Small intestine (tissue), 7 donors: ENCODE measurements around the gene ADCY7. TPM values are rescaled to one million over a fixed set of nuclear protein-coding genes. Genes with fewer than 3 reads are reported as not detected.

Source experiments
- DNase-seq, 2 donors: peaks; one replicate each; pipeline versions ENCODE4 v3.0.0 to v3.0.0-alpha.2; 2013
- FAIRE-seq: peaks from 2 replicates; lab custom pipeline; 2012; peaks lifted over from hg19 to GRCh38; lab: Jason Lieb, UNC
- H3K27ac ChIP-seq, 3 donors: one replicate each; pipeline ENCODE4 v1.5.1; 2013; ENCODE audit warnings: low read length in 2 of 3, mild to moderate bottlenecking in 2 of 3, control low read depth in 1 of 3, inconsistent platforms in 1 of 3, low read depth in 1 of 3, moderate library complexity in 1 of 3
- H3K27me3 ChIP-seq, 3 donors: one replicate each; pipeline ENCODE4 v1.6.1; 2013; ENCODE audit warnings: low read length in 3 of 3, inconsistent platforms in 1 of 3; ENCODE audit not compliant: control insufficient read depth in 3 of 3, insufficient read depth in 3 of 3
- H3K36me3 ChIP-seq, 3 donors: one replicate each; pipeline ENCODE4 v1.6.1; 2013; ENCODE audit warnings: low read length in 3 of 3, inconsistent platforms in 1 of 3, low read depth in 1 of 3, mild to moderate bottlenecking in 1 of 3, moderate library complexity in 1 of 3; ENCODE audit not compliant: control insufficient read depth in 3 of 3, insufficient read depth in 2 of 3
- H3K4me1 ChIP-seq, 3 donors: one replicate each; pipeline ENCODE4 v1.6.1; 2013; ENCODE audit warnings: low read length in 2 of 3, inconsistent platforms in 1 of 3, low read depth in 1 of 3, mild to moderate bottlenecking in 1 of 3, moderate library complexity in 1 of 3; ENCODE audit not compliant: control insufficient read depth in 3 of 3, insufficient read depth in 2 of 3
- H3K4me3 ChIP-seq, 3 donors: one replicate each; pipeline ENCODE4 v1.5.1; 2013; ENCODE audit warnings: low read length in 3 of 3, control low read depth in 1 of 3, inconsistent platforms in 1 of 3, low read depth in 1 of 3, mild to moderate bottlenecking in 1 of 3, moderate library complexity in 1 of 3
- H3K9me3 ChIP-seq, 2 donors: one replicate each; pipeline ENCODE4 v1.6.1; 2013; ENCODE audit warnings: low read depth in 1 of 2, low read length in 1 of 2; ENCODE audit not compliant: control insufficient read depth in 2 of 2, insufficient read depth in 1 of 2
- WGBS, 3 donors: extraction: QIAGEN DNeasy Blood & Tissue Kit; methylation state at CpG; one replicate each; pipeline ENCODE4 v1.1.7; 2013; 5-methylcytosine and 5-hydroxymethylcytosine counted together
- polyA plus RNA-seq, 4 donors: library from polyadenylated mRNA; stranded (reverse) in 3 of 4; unstranded in 1 of 4; fragments of 200-250 nt in 3 of 4; fragments of 120-200 nt in 1 of 4; gene quantifications; one replicate each; pipeline versions ENCODE4 v1.2.1 to v1.2.3, GENCODE V29; 2013
- donor health status: healthy with polysubstance abuse.
- donor health status: control.
- donor health status: control.
- donor health status: Bipolar disorder and iron deficiency.
- donor health status: healthy.

The ADCY7 gene
- polyA plus RNA-seq, 4 donors = 0.45 to 7.3 (median 3.4) TPM

DNA sequence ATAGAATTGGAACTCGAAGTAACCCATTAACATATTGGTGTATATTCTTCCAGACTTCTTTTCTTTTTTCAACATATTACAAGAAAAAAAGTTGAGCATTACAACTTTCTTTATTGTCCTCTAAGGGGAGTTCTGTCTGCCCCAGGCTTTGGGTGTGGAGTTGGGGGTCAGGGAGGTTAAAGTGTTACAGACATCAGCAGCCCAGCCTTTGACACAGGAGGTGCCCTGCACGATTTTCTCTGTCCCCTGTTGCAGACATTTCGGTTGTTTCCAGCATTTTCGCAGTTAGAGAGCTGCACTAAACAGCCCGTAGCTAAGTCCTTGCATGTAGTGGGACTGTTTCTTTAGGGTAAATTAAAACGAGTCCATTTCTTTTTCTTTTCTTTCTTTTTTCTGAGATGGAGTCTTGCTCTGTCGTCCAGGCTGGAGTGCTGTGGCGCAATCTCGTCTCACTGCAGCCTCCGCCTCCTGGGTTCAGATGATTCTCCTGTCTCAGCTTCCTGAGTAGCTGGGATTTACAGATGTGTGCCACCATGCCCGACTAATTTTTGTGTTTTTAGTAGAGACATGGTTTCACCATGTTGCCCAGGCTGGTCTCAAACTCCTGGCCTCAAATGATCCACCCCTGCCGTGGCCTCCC, 13.4 kb upstream of the ADCY7 start:
- Histone ChIP-seq H3K27me3 (no peaks in the 10 kb centered on the region), H3K9me3 (peaks cover 0 to 4% of the 10 kb centered on the region in 2 donors), H3K27ac (no peak overlapping the region), H3K4me3 (no peak overlapping the region), H3K4me1 (peaks cover 0 to 3% (median 0%) of the 10 kb centered on the region in 3 donors), H3K36me3 (no peaks in the 10 kb centered on the region)
- DNase-seq (no peak), FAIRE-seq (no peak)
- WGBS, 3 donors = 77 to 84% (median 80%) methylated on average over 12 of the region's 12 CpGs

DNA sequence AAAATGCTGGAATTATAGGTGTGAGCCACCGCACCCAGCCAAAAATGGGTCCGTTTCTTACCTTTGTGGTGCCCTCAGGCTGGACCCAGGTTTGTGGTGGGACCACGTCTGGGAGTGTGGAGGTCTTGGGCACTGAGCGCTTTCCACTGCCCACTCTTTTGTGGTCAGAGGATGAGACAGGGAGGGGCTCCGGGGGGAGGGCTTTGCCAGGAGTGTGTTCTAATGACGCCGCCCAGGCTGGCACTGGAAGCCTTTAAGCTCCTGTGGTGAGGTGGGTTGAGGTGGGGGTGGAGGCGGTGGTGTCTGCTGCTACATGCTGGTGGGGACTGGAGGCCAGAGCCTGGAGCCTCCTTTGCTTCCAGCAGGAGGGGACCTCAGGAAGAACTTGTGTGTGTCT, 12.8 kb upstream of the ADCY7 start:
- Histone ChIP-seq H3K4me3 (no peak overlapping the region), H3K4me1 (peaks cover 0 to 3% (median 0%) of the 10 kb centered on the region in 3 donors), H3K9me3 (peaks cover 0 to 4% of the 10 kb centered on the region in 2 donors), H3K36me3 (no peaks in the 10 kb centered on the region), H3K27me3 (no peaks in the 10 kb centered on the region), H3K27ac (no peak overlapping the region)
- 84 to 92% (median 86%) methylated on average over 8 of the region's 8 CpGs for WGBS, 3 donors
- DNase-seq (no peak), FAIRE-seq (no peak)

DNA sequence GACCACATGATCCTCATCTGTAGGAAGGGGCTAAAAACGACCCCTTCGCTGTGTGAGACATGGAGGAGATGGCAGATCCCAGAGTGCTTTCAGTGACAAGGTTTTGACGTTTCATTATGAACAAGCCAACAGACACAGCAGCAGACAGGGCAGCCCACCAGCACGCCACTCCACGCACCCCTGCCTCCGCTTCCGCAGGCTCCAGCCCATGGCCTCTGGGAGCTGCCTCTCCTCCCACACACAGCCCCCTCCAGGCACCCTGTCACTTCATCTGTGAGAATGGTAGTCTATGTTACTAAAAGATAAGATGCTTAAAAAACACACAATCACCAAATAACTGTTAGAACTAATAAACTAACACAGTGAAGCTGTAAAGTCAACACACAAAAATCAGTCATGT, 12.3 kb upstream of the ADCY7 start:
- Histone ChIP-seq H3K9me3 (peaks cover 0 to 4% of the 10 kb centered on the region in 2 donors), H3K4me1 (peaks cover 0 to 3% (median 0%) of the 10 kb centered on the region in 3 donors), H3K36me3 (no peaks in the 10 kb centered on the region), H3K27ac (no peak overlapping the region), H3K4me3 (no peak overlapping the region), H3K27me3 (no peaks in the 10 kb centered on the region)
- DNase-seq = no peak
- 85 to 87% (median 86%) methylated on average over 7 of the region's 7 CpGs for WGBS, 3 donors
- no peak for FAIRE-seq

DNA sequence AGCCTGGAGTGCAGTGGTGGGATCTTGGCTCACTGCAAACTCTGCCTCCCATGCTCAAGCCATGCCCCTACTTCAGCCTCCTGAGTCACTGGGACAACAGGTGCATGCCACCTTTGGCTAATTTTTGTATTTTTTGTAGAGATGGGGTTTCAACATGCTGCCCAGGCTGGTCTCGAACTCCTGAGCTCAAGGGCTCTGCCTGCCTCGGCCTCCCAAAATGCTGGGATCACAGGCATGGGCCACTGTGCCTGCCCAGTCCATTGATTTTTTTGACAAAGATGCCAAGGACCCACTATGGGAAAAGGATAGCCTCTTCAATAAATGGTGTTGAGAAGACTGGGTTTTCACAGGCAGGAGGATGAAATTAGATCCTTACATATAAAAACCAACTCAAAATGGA, 10.8 kb upstream of the ADCY7 start:
- no peaks in the 10 kb centered on the region for H3K36me3 ChIP-seq
- no peak for DNase-seq
- 84 to 94% (median 85%) methylated on average over 2 of the region's 2 CpGs for WGBS, 3 donors
- no peak overlapping the region for H3K27ac ChIP-seq
- H3K4me1 ChIP-seq = no peaks in the 10 kb centered on the region
- no peak for FAIRE-seq
- no peak overlapping the region for H3K4me3 ChIP-seq
- peaks cover 0 to 7% of the 10 kb centered on the region in 2 donors for H3K9me3 ChIP-seq
- H3K27me3 ChIP-seq = no peaks in the 10 kb centered on the region

DNA sequence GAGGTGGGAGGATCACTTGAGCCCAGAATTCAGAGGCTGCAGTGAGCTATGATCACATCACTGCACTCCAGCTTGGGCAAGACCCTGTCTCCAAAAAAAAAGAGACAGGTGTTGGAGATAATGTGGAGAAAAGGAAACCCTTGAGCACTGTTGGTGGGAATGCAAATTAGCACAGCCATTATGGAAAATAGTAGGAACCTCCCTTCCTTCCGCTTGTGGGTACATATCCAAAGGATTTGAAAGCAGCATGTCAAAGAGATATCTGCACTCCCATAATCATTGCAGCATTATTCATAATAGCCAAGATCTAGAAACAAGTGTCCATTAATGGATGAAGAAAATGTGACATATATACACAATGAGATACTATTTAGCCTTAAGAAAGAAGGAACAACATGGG, 9.7 kb upstream of the ADCY7 start:
- no peak for FAIRE-seq
- no peak overlapping the region for H3K4me3 ChIP-seq
- WGBS, 3 donors = 50 to 95% (median 61%) methylated on average over 1 of the region's 1 CpG
- no peaks in the 10 kb centered on the region for H3K36me3 ChIP-seq
- H3K9me3 ChIP-seq = peaks cover 0 to 11% of the 10 kb centered on the region in 2 donors
- no peaks in the 10 kb centered on the region for H3K27me3 ChIP-seq
- H3K27ac ChIP-seq = no peak overlapping the region
- H3K4me1 ChIP-seq = peaks cover 0 to 5% (median 0%) of the 10 kb centered on the region in 3 donors
- no peak for DNase-seq

DNA sequence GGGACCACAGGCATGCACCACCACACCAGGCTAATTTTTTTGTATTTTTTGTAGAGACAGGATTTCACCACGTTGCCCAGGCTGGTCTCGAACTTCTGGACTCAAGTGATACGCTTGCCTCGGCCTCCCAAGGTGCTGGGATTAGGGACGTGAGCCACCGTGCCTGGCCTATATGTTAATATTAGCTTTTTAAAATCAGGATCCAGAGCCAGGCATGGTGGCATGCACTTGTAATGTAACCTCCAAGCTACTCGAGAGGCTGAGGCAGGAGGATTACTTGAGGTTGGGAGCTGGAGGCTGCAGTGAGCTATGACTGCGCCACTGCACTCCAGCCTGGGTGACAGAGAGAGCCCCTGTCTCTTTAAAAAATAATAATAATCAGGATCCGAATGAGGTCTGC, 8.5 kb upstream of the ADCY7 start:
- FAIRE-seq (no peak), DNase-seq (no peak)
- Histone ChIP-seq H3K9me3 (peaks cover 0 to 11% of the 10 kb centered on the region in 2 donors), H3K36me3 (no peaks in the 10 kb centered on the region), H3K4me3 (no peak overlapping the region), H3K27me3 (no peaks in the 10 kb centered on the region), H3K4me1 (peaks cover 0 to 6% (median 0%) of the 10 kb centered on the region in 3 donors), H3K27ac (no peak overlapping the region)
- WGBS, 3 donors = 84 to 93% (median 86%) methylated on average over 9 of the region's 9 CpGs

DNA sequence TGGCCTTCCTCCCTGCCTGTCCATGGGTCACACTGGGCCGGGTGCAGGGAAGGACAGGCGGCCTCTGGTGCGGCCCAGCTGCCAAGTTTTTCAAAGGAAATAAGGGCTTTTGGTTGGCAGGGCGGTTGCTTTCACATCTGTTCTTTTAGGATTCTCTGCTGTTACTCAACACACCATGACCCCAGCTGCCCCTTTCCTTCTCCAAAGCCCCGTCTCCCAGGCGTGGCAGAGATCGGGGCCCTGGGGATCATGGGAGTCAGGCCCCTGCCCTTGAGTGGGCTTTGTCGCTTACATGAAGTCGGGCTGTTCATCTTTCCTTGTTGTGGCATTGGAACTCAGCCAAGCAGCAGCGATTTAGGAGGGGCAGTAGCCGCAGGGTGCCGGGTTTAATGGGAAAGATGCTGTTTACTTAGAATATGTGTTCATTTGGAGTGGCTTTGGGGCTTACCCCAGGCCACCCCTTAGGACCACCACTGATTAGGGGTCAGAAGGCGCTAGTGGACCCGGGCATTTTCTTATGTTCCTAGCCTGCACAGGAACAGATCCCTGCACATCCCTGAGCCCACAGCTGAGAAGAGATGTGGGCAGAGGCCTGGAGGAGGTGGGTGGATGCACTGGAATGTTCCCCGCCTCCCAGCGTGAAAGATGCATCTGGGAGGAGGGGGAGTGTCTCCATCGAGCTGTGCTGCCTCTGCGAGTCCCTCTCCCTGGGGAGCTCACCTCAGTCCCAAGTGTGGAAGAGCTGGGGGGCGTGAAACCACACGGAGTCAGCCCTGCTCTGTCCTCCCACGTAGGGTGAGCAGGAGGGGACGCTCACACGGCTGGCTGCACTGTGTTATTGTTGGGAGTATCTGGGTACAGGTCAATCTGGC, 6.8 kb upstream of the ADCY7 start:
- peaks cover 0 to 14% (median 0%) of the 10 kb centered on the region in 3 donors for H3K4me1 ChIP-seq
- peak overlapping the region in 1 of 3 donors; percentile 8 for H3K27ac ChIP-seq
- H3K36me3 ChIP-seq = no peaks in the 10 kb centered on the region
- H3K27me3 ChIP-seq = no peaks in the 10 kb centered on the region
- no peak for DNase-seq
- no peak overlapping the region for H3K4me3 ChIP-seq
- H3K9me3 ChIP-seq = peaks cover 0 to 11% of the 10 kb centered on the region in 2 donors
- no peak for FAIRE-seq
- 49 to 56% (median 53%) methylated on average over 23 of the region's 23 CpGs for WGBS, 3 donors

DNA sequence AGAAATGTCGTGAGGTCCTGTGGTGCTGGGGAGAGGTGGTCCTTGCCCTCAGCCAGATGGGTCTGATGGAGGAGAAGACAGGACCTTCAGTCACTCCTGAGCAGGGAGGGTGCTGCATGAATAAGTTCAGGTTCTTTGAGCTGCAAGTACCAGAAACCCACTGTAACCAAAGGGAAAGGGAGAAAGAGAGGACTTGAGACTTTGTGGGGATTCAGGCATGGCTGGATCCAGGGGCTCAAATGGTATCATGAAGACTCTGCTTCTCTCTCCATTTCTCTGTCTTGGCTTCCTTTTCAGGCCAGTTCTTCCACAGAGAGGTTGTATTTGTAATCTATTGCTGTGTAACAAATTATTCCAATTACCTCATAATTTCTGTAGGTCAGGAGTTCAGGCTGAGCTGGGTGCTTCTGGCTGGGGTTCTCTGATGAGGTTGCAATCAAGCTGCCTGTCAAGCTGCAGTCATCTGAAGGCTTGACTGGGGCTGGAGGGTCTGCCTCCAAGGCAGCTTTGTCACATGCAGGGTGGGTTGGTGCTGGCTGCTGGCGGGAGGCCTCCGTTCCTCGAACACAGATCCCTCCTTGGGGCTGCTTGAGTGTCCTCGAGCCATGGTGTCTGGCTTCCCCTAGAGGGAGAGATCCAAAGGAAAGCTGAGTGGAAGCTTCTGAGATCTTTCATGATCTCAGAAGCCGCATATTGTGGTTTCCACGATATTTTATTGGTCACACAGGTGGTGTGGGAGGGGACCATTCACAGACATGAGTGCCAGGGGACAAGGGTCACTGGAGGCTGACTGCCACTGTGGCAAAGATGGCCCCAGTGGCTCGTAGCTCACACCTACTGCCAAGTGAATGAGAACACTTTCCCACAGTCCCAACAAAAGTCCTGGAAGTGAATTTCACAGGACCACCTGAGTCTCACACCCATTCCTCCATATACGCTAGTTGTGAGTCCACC, 5.9 kb upstream of the ADCY7 start:
- DNase-seq (peak in 1 of 2 donors; percentile 25), FAIRE-seq (no peak)
- no peaks in the 10 kb centered on the region for H3K36me3 ChIP-seq
- no peaks in the 10 kb centered on the region for H3K27me3 ChIP-seq
- H3K9me3 ChIP-seq = peaks cover 0 to 9% of the 10 kb centered on the region in 2 donors
- H3K4me3 ChIP-seq = no peak overlapping the region
- no peak overlapping the region for H3K27ac ChIP-seq
- WGBS, 3 donors = 72 to 86% (median 78%) methylated on average over 9 of the region's 9 CpGs
- peaks cover 0 to 16% (median 0%) of the 10 kb centered on the region in 3 donors for H3K4me1 ChIP-seq
